ENCODE results near the gene SRSF3.

DNA sequence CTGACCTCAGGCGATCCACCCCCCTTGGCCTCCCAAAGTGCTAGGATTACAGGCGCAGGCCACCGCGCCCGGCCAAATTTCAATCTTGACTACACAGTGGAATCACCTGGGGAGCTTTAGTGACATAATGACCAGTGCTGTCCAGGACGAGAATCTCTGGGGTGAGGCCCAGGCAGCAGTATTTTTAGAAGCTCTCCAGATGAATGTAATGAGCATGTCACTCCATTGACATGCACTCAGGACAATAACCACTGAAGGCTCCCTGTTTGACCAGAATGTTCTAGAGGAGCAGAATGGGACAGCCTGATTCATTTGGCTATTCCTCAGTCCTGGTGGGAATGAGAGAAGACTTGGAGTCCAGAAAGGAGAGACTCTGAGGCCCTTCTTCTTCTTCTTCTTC is 39.2 kb downstream of the SRSF3 start:
- TF ChIP-seq POLR2A (IDR thresholded peaks at IDR 0.05) (no peak), POLR2AphosphoS5 (IDR thresholded peaks at IDR 0.05) (no peak)
- TF ChIP-seq, protein P1, sequence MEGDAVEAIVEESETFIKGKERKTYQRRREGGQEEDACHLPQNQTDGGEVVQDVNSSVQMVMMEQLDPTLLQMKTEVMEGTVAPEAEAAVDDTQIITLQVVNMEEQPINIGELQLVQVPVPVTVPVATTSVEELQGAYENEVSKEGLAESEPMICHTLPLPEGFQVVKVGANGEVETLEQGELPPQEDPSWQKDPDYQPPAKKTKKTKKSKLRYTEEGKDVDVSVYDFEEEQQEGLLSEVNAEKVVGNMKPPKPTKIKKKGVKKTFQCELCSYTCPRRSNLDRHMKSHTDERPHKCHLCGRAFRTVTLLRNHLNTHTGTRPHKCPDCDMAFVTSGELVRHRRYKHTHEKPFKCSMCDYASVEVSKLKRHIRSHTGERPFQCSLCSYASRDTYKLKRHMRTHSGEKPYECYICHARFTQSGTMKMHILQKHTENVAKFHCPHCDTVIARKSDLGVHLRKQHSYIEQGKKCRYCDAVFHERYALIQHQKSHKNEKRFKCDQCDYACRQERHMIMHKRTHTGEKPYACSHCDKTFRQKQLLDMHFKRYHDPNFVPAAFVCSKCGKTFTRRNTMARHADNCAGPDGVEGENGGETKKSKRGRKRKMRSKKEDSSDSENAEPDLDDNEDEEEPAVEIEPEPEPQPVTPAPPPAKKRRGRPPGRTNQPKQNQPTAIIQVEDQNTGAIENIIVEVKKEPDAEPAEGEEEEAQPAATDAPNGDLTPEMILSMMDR (IDR thresholded peaks at IDR 0.05 in 8 of 11, conservative IDR thresholded peaks at IDR 0.05 in 3 of 11), result no peak
